Measurements from ENCODE around the gene OR2V1.
"Not testable (repeated sequence)": the region's sequence is repeated elsewhere in the genome, so short reads cannot be mapped to it uniquely, and the experiment has no call there.

The OR2V1 gene

GRCh38 chr5:181112476-181112875, 18.5 kb downstream of the OR2V1 start:
- intact Hi-C loops (cut with micrococcal nuclease): no loop called here
- Mint-ChIP-seq H3K9me3 (no peaks in the 10 kb centered on the region), H3K4me1 (ENCODE audit: low read depth) (no peaks in the 10 kb centered on the region), H3K4me3 (no peak overlapping the region), H3K27me3 (peaks cover 77% of the 10 kb centered on the region), H3K27ac (no peak overlapping the region), H3K36me3 (ENCODE audit: low read depth) (no peaks in the 10 kb centered on the region)

GRCh38 chr5:181111010-181111409, 20.0 kb downstream of the OR2V1 start:
- intact Hi-C loops (cut with micrococcal nuclease): no loop called here
- H3K4me1 Mint-ChIP-seq (ENCODE audit: low read depth): peaks cover under 1% of the 10 kb centered on the region
- H3K4me3 Mint-ChIP-seq: no peak overlapping the region
- H3K27me3 Mint-ChIP-seq: peaks cover 75% of the 10 kb centered on the region
- no peaks in the 10 kb centered on the region for H3K36me3 Mint-ChIP-seq (ENCODE audit: low read depth)
- H3K27ac Mint-ChIP-seq: no peak overlapping the region
- H3K9me3 Mint-ChIP-seq: no peaks in the 10 kb centered on the region

GRCh38 chr5:181109489-181110013, 21.4 kb downstream of the OR2V1 start:
- H3K27ac Mint-ChIP-seq: no peak overlapping the region
- H3K9me3 Mint-ChIP-seq: no peaks in the 10 kb centered on the region
- peaks cover 73% of the 10 kb centered on the region for H3K27me3 Mint-ChIP-seq
- no peak overlapping the region for H3K4me3 Mint-ChIP-seq
- peaks cover 15% of the 10 kb centered on the region for H3K4me1 Mint-ChIP-seq (ENCODE audit: low read depth)
- no peaks in the 10 kb centered on the region for H3K36me3 Mint-ChIP-seq (ENCODE audit: low read depth)
- intact Hi-C loops (cut with micrococcal nuclease): no loop called here

- H3K4me1 Mint-ChIP-seq (ENCODE audit: low read depth): peaks cover 22% of the 10 kb centered on the region
- H3K9me3 Mint-ChIP-seq: no peaks in the 10 kb centered on the region
- intact Hi-C loops (cut with micrococcal nuclease): no loop called here
- no peaks in the 10 kb centered on the region for H3K36me3 Mint-ChIP-seq (ENCODE audit: low read depth)
- H3K27ac Mint-ChIP-seq: no peak overlapping the region
- peaks cover 71% of the 10 kb centered on the region for H3K27me3 Mint-ChIP-seq
- H3K4me3 Mint-ChIP-seq: no peak overlapping the region
Observed at GRCh38 chr5:181108578-181109165, 22.3 kb downstream of the OR2V1 start.

- H3K27ac Mint-ChIP-seq: no peak overlapping the region
- no peak overlapping the region for H3K4me3 Mint-ChIP-seq
- intact Hi-C loops (cut with micrococcal nuclease): no loop called here
- H3K27me3 Mint-ChIP-seq: peaks cover 72% of the 10 kb centered on the region
- H3K36me3 Mint-ChIP-seq (ENCODE audit: low read depth): no peaks in the 10 kb centered on the region
- H3K4me1 Mint-ChIP-seq (ENCODE audit: low read depth): peaks cover 22% of the 10 kb centered on the region
- H3K9me3 Mint-ChIP-seq: no peaks in the 10 kb centered on the region
Observed at GRCh38 chr5:181107699-181108098, 23.3 kb downstream of the OR2V1 start.

- no peaks in the 10 kb centered on the region for H3K9me3 Mint-ChIP-seq
- peaks cover 22% of the 10 kb centered on the region for H3K4me1 Mint-ChIP-seq (ENCODE audit: low read depth)
- H3K27ac Mint-ChIP-seq: no peak overlapping the region
- no peaks in the 10 kb centered on the region for H3K36me3 Mint-ChIP-seq (ENCODE audit: low read depth)
- intact Hi-C loops (cut with micrococcal nuclease): no loop called here
- peaks cover 54% of the 10 kb centered on the region for H3K27me3 Mint-ChIP-seq
- no peak overlapping the region for H3K4me3 Mint-ChIP-seq
Observed at GRCh38 chr5:181105391-181106025, 25.5 kb downstream of the OR2V1 start.

- Mint-ChIP-seq H3K27me3 (peaks cover 58% of the 10 kb centered on the region), H3K4me1 (ENCODE audit: low read depth) (peaks cover 22% of the 10 kb centered on the region), H3K27ac (peak overlapping the region; percentile 37)
- H3K4me3 Mint-ChIP-seq; H3K36me3 Mint-ChIP-seq (ENCODE audit: low read depth); intact Hi-C loops (cut with micrococcal nuclease); H3K9me3 Mint-ChIP-seq: not testable (repeated sequence)
Observed at GRCh38 chr5:181104606-181105390, 26.2 kb downstream of the OR2V1 start.

- peak overlapping the region; percentile 37 for H3K27ac Mint-ChIP-seq
- H3K36me3 Mint-ChIP-seq (ENCODE audit: low read depth); intact Hi-C loops (cut with micrococcal nuclease); H3K9me3 Mint-ChIP-seq: not testable (repeated sequence)
- H3K4me1 Mint-ChIP-seq (ENCODE audit: low read depth): peaks cover 22% of the 10 kb centered on the region
- peaks cover 59% of the 10 kb centered on the region for H3K27me3 Mint-ChIP-seq
- H3K4me3 Mint-ChIP-seq: peak overlapping the region; percentile 80
Observed at GRCh38 chr5:181104259-181104568, 26.8 kb downstream of the OR2V1 start.

- Mint-ChIP-seq H3K27me3 (peaks cover 50% of the 10 kb centered on the region), H3K4me1 (ENCODE audit: low read depth) (peaks cover 22% of the 10 kb centered on the region)
- H3K36me3 Mint-ChIP-seq (ENCODE audit: low read depth); H3K27ac Mint-ChIP-seq; H3K4me3 Mint-ChIP-seq; H3K9me3 Mint-ChIP-seq; intact Hi-C loops (cut with micrococcal nuclease): not testable (repeated sequence)
Observed at GRCh38 chr5:181101930-181102674, 28.9 kb downstream of the OR2V1 start.

GRCh38 chr5:181101030-181101641, 29.8 kb downstream of the OR2V1 start:
- H3K27ac Mint-ChIP-seq; intact Hi-C loops (cut with micrococcal nuclease); H3K4me3 Mint-ChIP-seq; H3K9me3 Mint-ChIP-seq; H3K36me3 Mint-ChIP-seq (ENCODE audit: low read depth): not testable (repeated sequence)
- peaks cover 22% of the 10 kb centered on the region for H3K4me1 Mint-ChIP-seq (ENCODE audit: low read depth)
- peaks cover 44% of the 10 kb centered on the region for H3K27me3 Mint-ChIP-seq

GRCh38 chr5:181100121-181100875, 30.7 kb downstream of the OR2V1 start:
- intact Hi-C loops (cut with micrococcal nuclease): no loop called here
- Mint-ChIP-seq H3K9me3 (no peaks in the 10 kb centered on the region), H3K27me3 (peaks cover 43% of the 10 kb centered on the region), H3K4me1 (ENCODE audit: low read depth) (peaks cover 15% of the 10 kb centered on the region), H3K27ac (no peak overlapping the region), H3K36me3 (ENCODE audit: low read depth) (no peaks in the 10 kb centered on the region), H3K4me3 (no peak overlapping the region)

GRCh38 chr5:181099602-181100086, 31.3 kb downstream of the OR2V1 start:
- Mint-ChIP-seq H3K4me3 (no peak overlapping the region), H3K9me3 (no peaks in the 10 kb centered on the region), H3K36me3 (ENCODE audit: low read depth) (no peaks in the 10 kb centered on the region), H3K27ac (no peak overlapping the region), H3K27me3 (peaks cover 44% of the 10 kb centered on the region), H3K4me1 (ENCODE audit: low read depth) (peaks cover 8% of the 10 kb centered on the region)
- intact Hi-C loops (cut with micrococcal nuclease): no loop called here
